Measurements from ENCODE around the gene MPZL2. TPM values are rescaled to one million over a fixed set of nuclear protein-coding genes. Genes with fewer than 3 reads are reported as not detected.

Gene MPZL2
- total RNA-seq, 1 experiment from 2014 or later = 0.26 TPM

DNA sequence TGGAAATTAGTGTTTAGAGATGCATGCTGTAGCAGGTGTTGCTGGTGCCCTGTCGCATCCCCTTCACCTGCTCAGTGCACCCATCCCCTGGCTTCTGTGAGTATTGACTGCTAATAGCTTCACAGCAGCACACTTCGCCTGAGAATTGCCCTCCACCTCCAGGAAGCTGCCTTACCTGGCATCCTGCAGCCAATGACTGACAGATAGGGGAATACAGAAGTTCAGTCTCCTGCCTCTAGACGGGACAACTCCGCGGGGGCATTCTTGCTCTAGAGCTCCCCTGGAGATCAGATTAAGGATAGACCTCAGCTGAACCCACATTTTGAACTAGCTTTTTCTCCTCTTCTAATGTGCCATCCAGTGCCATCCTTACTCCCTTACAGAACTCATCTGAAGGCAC, 31.1 kb upstream of the MPZL2 start:
- H2BK5ac ChIP-seq (ENCODE audit: insufficient read length, low read length) = no peak overlapping the region
- H2AFZ ChIP-seq (ENCODE audit: low read length) = no peak overlapping the region
- no peak overlapping the region for H2BK15ac ChIP-seq (ENCODE audit: low read depth, low read length)
- no peaks in the 10 kb centered on the region for H3K23me2 ChIP-seq (ENCODE audit: insufficient read length, low read depth, low read length, poor library complexity, severe bottlenecking)
- no peak overlapping the region for H2BK120ac ChIP-seq (ENCODE audit: low read depth, low read length, poor library complexity, severe bottlenecking)
- no peak overlapping the region for H3K4ac ChIP-seq (ENCODE audit: low read depth, low read length)
- Mint-ChIP-seq H3K36me3 (ENCODE audit: insufficient read depth in 1 of 3, low read depth in 3 of 3) (no peaks in the 10 kb centered on the region), H3K9me3 (no peaks in the 10 kb centered on the region), H3K27me3 (ENCODE audit: low read depth) (peaks cover 21% of the 10 kb centered on the region), H3K4me1 (peaks cover 4% of the 10 kb centered on the region in 2 experiments; a peak in 3 of 4 replicates), H3K4me3 (no peak overlapping the region), H3K27ac (no peak overlapping the region)
- no peak overlapping the region for H3K18ac ChIP-seq (ENCODE audit: insufficient read length, low read depth, low read length)
- H3K27me3 ChIP-seq (ENCODE audit: insufficient read depth, low read length) = no peaks in the 10 kb centered on the region
- H2BK20ac ChIP-seq (ENCODE audit: low read depth, low read length, poor library complexity, severe bottlenecking) = no peak overlapping the region
- no peak overlapping the region for H3K56ac ChIP-seq (ENCODE audit: insufficient read length, low read depth, low read length)
- H4K20me1 ChIP-seq (ENCODE audit: control insufficient read depth, insufficient read depth, insufficient read length) = no peaks in the 10 kb centered on the region
- no peak overlapping the region for H2AK5ac ChIP-seq (ENCODE audit: insufficient read length, low read length)
- no peak overlapping the region for H4K91ac ChIP-seq (ENCODE audit: insufficient read length, low read depth, low read length)
- no peaks in the 10 kb centered on the region for H3K79me1 ChIP-seq (ENCODE audit: insufficient read depth, low read depth, low read length, poor library complexity, severe bottlenecking)
- H3K4me1 ChIP-seq (ENCODE audit: insufficient read depth, low read length) = no peaks in the 10 kb centered on the region
- H3K9ac ChIP-seq (ENCODE audit: extremely low read depth, insufficient read length, low read length) = no peak overlapping the region
- TF ChIP-seq, protein P1, sequence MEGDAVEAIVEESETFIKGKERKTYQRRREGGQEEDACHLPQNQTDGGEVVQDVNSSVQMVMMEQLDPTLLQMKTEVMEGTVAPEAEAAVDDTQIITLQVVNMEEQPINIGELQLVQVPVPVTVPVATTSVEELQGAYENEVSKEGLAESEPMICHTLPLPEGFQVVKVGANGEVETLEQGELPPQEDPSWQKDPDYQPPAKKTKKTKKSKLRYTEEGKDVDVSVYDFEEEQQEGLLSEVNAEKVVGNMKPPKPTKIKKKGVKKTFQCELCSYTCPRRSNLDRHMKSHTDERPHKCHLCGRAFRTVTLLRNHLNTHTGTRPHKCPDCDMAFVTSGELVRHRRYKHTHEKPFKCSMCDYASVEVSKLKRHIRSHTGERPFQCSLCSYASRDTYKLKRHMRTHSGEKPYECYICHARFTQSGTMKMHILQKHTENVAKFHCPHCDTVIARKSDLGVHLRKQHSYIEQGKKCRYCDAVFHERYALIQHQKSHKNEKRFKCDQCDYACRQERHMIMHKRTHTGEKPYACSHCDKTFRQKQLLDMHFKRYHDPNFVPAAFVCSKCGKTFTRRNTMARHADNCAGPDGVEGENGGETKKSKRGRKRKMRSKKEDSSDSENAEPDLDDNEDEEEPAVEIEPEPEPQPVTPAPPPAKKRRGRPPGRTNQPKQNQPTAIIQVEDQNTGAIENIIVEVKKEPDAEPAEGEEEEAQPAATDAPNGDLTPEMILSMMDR (conservative IDR thresholded peaks at IDR 0.05) = no peak
- no peak overlapping the region for H3K23ac ChIP-seq (ENCODE audit: insufficient read length, low read depth, low read length)
- no peak overlapping the region for H2BK12ac ChIP-seq (ENCODE audit: insufficient read length, low read depth, low read length)
- DNase-seq = peak; percentile 45
- no peak overlapping the region for H3K27ac ChIP-seq (ENCODE audit: insufficient read length, low read depth, low read length)
- no peaks in the 10 kb centered on the region for H3K79me2 ChIP-seq (ENCODE audit: insufficient read depth, low read length)
- no peak overlapping the region for H3T11ph ChIP-seq (ENCODE audit: low read length)
- H4K8ac ChIP-seq (replicated peaks; ENCODE audit: insufficient read length, low read depth, low read length) = no peak overlapping the region
- no CpG with 5 or more reads among the region's 5 CpGs for WGBS (ENCODE audit: extremely low coverage, insufficient read length, low lambda C conversion rate)
- no peak overlapping the region for H3K4me2 ChIP-seq (ENCODE audit: insufficient read depth, insufficient read length, low read length)
- no peaks in the 10 kb centered on the region for H3K9me3 ChIP-seq (ENCODE audit: control insufficient read depth, low read depth, low read length)
- H4K5ac ChIP-seq (ENCODE audit: insufficient read length, low read depth, low read length) = no peak overlapping the region
- H3K14ac ChIP-seq (ENCODE audit: insufficient read depth, low read length) = no peak overlapping the region

Data from H9 (cell line).